Panc1 (cell line): Measurements from ENCODE around the gene UNC119B.

Source experiments
- POLR2AphosphoS5 ChIP-seq: IDR thresholded peaks from 2 replicates; pipeline ENCODE4 v1.6.1; 2012; ENCODE audit warnings: mild to moderate bottlenecking, low read depth, low read length, moderate library complexity
- TF ChIP-seq, protein P1 (sequence below): fragments of 450-650 bp; IDR thresholded peaks from 2 replicates; pipeline ENCODE4 v1.5.1; 2017; ENCODE audit warnings: mild to moderate bottlenecking

DNA sequence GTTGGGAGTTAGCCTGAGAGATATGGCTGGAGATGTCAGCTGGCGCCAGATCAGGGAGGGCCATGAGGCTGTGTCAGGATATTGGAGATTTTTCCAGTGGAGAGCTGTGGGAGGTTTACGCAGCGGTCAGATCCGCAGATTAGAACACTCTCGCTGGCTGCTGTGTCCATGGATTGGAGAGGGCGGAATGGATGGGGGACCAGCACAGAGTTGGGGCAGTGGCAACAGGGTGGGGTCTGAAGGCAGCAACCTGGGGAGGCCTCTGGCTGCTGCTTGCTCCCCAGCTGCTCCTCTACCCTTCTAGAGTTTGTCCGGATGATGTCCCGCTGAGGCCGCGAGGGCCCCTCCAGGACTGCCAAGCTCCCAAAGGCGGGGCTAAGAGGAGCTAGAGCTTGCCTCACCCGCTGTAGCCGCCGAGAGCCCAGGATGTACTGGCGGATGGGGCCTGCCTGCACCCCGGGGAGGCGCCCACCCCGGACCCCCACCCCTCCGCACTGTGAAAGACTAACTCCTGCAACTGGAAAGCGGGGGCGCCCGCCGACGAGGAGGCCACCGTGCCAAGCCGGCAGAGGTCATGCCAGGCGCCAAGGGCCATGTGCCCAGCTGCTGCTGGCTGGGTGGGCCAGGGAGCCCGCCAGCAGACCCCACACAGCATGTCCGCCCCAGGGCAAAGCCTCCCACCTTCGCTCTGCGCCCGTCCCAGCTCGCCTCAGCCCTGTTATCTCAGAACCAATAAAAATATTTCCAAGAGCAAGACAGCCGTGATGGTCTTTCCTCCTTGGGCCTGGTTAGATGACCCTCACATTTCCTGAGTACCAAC is 43.5 kb upstream of the UNC119B start:
- TF ChIP-seq POLR2AphosphoS5, result no peak
- TF ChIP-seq, protein P1, sequence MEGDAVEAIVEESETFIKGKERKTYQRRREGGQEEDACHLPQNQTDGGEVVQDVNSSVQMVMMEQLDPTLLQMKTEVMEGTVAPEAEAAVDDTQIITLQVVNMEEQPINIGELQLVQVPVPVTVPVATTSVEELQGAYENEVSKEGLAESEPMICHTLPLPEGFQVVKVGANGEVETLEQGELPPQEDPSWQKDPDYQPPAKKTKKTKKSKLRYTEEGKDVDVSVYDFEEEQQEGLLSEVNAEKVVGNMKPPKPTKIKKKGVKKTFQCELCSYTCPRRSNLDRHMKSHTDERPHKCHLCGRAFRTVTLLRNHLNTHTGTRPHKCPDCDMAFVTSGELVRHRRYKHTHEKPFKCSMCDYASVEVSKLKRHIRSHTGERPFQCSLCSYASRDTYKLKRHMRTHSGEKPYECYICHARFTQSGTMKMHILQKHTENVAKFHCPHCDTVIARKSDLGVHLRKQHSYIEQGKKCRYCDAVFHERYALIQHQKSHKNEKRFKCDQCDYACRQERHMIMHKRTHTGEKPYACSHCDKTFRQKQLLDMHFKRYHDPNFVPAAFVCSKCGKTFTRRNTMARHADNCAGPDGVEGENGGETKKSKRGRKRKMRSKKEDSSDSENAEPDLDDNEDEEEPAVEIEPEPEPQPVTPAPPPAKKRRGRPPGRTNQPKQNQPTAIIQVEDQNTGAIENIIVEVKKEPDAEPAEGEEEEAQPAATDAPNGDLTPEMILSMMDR, result no peak
